IPS DF 4.7 (cell line): ENCODE measurements around the gene CACFD1.

Experiments used
- DNase-seq: peaks from one replicate; pipeline ENCODE4 v3.0.0-alpha.2; 2013; ENCODE audit warnings: low spot score; ENCODE audit errors: extremely low read depth

Gene CACFD1

GRCh38 chr9:133515615-133516255 is 56.0 kb downstream of the CACFD1 start:
- no peak for DNase-seq

- DNase-seq, result no peak
Measured at GRCh38 chr9:133516256-133516960, 56.6 kb downstream of the CACFD1 start.

GRCh38 chr9:133516961-133517350 is 57.2 kb downstream of the CACFD1 start:
- no peak for DNase-seq

GRCh38 chr9:133517711-133518110 is 57.9 kb downstream of the CACFD1 start:
- no peak for DNase-seq

GRCh38 chr9:133518200-133518599 is 58.4 kb downstream of the CACFD1 start:
- DNase-seq, result no peak

- no peak for DNase-seq
Measured at GRCh38 chr9:133518706-133519449, 59.1 kb downstream of the CACFD1 start.

- no peak for DNase-seq
Measured at GRCh38 chr9:133519693-133520092, 59.9 kb downstream of the CACFD1 start.

GRCh38 chr9:133520121-133520835 is 60.5 kb downstream of the CACFD1 start:
- no peak for DNase-seq
